Activated CD4-positive, alpha-beta T cell treated with anti-CD3 and anti-CD28 coated beads for 48 hours (primary cell): ENCODE measurements around the gene FFAR3.

Source experiments
- DNase-seq: peaks from one replicate; pipeline ENCODE4 v3.0.0-alpha.2; 2020

The FFAR3 gene

DNA sequence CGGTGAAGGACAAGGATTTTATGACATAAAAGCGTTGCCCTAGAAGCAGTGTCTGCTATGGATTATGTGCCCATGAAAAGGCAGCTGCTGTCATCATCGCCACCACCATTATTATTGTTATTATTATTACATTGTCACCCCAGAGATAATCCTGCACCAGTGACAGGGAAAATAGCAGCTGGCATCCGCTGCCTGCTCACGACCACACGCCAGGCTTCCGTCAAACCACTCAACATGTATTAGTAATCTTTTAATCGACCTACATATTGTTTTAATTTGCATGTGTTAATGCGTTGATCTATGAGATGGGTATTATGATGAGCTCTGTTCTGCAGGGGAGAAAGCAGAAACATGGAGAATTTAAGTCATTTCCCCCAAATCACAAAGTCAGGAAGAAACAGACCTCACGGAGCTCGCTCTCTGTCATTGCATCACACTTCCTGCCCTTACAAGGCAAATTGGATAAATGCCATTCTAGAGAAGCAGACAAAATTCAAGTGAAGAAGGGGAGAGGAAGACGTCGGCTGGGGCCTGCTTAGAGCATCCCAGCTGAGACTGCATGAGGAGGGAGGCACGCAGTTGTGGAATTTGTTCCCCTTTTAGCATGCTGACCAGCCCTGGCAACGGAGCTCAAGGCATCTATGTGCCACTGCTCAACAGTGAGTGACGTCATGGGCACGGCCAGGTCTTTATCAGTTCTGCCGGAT is at the start of gene FFAR3:
TSS of gene FFAR3 (plus strand) at position 594 of the 707 bp plus-strand sequence. CDS start 431 bp downstream, outside the sequence.
- no peak for DNase-seq

GRCh38 chr19:35308910-35309309 is 49.4 kb upstream of the FFAR3 start:
- no peak for DNase-seq

DNA sequence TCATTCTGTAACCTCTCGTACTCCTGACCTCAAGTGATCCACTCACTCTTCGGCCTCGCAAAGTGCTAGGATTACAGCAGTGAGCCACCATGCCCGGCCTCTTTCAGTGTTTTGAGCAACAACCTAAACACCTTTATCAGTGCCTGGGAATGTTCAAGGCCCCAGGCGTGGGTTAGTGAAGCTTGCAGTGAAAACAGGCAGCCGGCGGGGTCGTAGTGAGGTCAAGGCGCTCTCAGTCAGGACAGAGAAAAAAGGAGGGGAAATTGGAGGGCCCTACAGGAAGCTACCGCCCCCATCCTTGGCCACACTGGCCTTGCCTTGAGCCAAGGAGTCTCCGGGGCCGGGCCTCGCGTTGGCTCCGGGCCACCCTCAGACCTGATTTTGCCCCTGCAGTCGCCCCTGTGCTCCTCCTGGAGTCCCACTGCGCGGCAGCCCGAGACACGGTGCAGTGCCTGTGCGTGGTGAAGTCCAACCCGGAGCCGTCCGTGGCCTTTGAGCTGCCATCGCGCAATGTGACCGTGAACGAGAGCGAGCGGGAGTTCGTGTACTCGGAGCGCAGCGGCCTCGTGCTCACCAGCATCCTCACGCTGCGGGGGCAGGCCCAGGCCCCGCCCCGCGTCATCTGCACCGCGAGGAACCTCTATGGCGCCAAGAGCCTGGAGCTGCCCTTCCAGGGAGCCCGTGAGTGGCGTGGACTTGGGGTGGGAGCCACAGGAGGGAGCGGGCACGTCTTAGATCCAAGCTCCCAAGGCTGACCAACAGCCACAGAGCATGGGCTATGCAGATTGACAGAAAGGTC is 48.6 kb upstream of the FFAR3 start:
- DNase-seq: no peak

GRCh38 chr19:35310331-35310730 is 47.9 kb upstream of the FFAR3 start:
- no peak for DNase-seq

DNA sequence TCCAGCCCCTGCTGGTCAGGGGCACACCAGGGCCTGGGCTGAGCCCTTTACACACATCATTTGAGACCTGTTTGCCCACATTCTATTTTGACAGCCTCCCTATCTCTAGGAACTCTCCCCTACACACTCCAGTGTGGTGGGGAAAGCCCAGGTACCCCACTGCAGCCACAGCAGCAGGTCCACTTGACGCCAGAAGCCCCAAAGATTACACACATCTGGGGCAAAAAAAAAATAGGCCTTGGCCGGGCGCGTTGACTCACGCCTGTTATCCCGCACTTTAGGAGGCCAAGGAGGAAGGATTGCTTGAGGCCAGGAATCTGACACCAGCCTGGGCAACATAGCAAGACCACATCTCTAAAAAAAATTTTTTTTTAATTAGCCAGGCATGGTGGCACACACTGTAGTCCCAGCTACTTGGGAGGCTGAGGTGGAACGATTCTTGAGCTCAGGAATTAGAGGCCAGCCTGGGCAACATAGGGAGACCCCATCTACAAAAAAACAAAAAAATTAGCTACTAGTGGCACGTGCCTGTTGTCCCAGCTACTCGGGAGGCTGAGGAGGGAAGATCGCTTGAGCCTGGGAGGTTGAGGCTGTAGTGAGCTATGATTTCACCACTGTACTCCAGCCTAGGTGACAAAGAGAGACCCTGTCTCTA is 47.3 kb upstream of the FFAR3 start:
- DNase-seq: no peak

DNA sequence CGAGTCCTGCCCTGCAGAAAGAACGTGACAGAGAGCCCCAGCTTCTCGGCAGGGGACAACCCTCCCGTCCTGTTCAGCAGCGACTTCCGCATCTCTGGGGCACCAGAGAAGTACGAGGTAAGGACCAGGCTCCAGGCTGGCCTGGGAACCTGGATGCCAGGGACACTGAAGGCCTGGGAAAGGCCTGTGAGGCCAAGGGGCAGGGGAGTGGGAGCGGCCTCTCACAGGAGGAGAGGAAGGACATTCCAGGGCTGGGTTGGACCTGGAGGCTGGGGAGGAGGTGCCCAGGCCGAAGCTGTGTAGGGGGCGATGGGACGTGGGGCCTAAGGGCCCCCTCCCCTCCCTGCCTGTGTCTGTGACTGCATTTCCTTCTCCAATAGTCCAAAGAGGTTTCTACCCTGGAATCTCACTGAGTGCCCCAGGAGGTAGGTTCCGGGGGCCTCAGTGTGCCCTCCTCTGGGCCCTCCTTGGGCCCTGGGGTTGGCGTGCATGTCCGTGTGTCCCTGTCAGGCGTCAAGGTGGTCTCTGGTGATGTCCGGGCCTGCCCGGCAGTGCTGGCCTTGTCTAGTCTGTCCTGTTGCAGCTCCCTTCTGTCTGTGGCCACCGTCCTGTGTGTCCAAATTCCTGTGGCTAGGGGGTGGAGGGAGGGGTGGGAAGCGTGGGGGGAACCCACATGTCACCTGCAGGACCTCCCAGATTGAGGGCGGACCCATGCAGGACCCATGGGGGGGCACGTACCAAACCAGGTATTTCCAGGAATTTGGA is 46.2 kb upstream of the FFAR3 start:
- DNase-seq: no peak

DNA sequence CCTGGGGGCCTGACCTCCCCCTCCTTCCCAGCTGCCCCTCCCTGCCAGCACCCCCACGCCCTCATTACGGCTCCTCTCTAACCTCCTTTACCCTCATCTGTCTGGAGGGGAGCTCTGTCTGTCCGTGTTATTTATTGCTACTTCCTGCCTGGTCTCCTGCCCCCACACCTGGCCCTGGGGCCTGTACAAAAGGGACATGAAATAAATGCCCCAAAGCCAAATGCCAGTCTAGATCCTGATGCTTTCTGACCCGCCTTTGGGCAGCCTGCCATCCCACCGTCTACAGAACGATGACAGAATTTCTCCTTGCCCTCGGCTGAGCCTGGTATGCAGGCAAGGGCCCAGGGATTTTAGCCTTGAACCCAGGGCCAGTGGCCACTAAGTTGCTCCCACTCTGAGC is 44.7 kb upstream of the FFAR3 start:
- DNase-seq: no peak

- no peak for DNase-seq
These were observed 44.2 kb upstream of the FFAR3 start for GRCh38 chr19:35314031-35314430.

DNA sequence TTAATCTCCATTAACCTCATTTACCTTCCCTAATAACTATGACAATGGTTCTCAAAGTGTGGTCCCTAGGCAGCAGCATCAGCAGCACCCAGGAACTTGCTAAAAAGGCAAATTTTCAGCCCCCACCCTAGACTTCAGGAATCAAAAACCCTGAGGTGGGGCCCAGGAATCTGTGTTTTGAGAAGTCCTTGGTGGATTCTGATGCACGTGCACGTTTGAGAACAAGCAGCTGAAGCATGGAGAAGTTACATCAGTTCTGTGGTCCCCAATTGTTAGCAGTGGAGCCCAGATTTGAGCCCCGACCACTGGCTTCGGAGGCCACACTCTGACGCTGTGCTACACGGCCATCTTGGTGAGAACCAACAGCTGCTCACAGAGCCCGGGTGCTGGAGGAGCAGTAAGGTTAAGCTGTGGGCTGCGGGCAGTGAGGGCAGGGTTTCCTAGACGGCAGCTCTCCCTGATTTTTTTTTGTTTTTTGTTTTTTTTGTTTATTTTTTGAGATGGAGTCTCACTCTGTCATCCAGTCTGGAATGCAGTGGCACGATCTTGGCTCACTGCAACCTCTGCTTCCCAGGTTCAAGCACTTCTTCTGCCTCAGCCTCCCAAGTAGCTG is 43.3 kb upstream of the FFAR3 start:
- no peak for DNase-seq

DNA sequence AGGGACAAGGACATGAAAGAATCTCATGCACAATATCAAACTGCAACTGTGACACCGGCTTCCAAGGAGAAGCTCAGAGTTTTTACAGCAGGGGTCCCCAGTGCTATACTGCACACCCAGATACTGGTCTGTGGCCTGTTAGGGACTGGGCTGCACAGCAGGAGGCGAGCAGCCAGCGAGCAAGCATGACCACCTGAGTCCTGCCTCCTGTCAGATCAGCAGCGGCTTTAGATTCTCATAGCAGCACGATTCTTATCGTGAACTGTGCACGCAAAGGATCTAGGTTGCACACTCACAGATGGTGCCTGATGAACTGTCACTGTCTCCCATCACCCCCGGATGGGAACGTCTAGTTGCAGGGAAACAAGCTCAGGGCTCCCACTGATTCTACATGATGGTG is 42.4 kb upstream of the FFAR3 start:
- DNase-seq: no peak

DNA sequence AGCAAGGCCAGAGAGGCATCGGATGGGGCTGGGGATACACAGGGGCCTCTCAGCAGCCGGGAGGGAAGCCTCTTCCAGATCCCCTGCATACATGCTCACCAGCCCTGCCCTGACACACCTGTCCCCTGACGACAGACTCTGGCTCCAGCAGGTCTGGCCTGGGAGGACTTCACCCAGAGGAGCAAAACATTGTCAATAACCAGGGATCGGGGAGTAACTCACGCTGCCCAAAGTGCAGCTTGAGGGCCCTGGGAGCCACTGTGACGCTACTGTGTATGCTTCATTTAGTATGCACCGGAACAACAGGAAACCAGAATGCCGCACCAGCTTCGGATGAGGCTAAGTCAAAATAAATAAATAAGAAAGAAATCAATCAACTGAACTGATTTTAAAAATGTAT is 41.7 kb upstream of the FFAR3 start:
- DNase-seq: no peak

- no peak for DNase-seq
These were observed 40.7 kb upstream of the FFAR3 start for GRCh38 chr19:35317464-35318043.

GRCh38 chr19:35318679-35319448 is 39.4 kb upstream of the FFAR3 start:
- DNase-seq: peak; percentile 30

- no peak for DNase-seq
These were observed 38.1 kb upstream of the FFAR3 start for GRCh38 chr19:35320065-35320713.

DNA sequence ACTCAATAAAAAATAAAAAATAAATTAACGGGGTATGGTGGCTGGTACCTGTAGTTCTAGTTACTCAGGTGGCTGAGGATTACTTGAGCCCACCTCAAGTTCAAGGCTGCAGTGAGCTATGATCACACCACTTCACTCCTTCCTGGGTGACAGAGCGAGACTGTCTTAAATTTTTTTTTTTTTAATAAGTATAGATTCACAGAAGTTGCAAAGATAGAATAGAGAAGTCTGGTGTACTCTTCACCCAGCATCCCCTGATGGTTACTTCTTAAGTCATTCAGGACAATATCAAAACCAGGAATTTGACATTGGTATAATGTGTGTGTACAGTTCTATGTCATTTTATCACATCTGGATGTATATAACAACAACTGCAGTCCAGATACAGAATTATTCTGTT is 37.0 kb upstream of the FFAR3 start:
- DNase-seq: no peak

GRCh38 chr19:35322014-35322413 is 36.2 kb upstream of the FFAR3 start:
- DNase-seq: no peak

GRCh38 chr19:35327642-35328041 is 30.6 kb upstream of the FFAR3 start:
- no peak for DNase-seq

DNA sequence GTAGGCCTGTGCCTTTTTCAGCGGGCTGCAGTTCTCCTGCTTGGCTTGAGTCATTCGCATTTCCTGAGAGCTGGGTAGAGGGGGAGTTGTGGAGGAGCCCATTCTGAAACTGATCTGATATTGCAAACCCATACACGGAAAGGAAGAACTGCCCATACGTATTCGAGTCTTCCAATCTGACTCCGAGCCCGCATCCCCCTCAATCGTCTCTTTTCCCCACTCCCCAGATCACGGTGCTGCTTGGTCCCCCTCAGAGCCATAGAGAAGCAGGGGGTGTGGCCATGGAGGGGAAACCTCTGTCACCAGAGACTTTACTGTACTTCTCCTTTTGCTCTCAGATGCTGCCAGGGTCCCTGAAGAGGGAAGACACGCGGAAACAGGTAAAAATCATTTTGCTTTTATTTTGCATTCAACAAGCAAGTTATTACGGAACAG is 29.4 kb upstream of the FFAR3 start, which contains the start of gene CD22:
TSS of gene CD22 (plus strand) at position 337 of the 435 bp plus-strand sequence. CDS start 2,854 bp downstream, outside the sequence.
- DNase-seq: no peak

DNA sequence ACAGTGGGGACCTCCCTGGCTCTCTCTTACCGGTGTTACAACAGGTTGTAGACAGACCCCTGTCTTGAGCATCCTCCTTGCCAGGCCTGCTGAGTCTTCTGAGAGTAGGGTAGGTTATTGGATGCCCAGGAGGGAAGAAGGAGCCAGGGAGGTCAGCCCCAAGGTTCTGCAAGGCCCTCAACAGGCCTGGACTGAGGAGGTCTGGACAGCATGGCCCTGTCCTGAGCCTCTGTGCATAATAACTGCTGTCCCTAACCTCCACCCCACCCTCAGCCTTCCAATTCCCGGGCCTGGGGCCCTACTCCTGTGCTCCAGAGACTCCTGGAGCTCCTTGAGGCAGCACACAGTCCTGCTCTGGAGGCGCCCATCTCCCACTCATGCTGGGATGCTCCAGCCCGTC is 28.9 kb upstream of the FFAR3 start:
- no peak for DNase-seq

DNA sequence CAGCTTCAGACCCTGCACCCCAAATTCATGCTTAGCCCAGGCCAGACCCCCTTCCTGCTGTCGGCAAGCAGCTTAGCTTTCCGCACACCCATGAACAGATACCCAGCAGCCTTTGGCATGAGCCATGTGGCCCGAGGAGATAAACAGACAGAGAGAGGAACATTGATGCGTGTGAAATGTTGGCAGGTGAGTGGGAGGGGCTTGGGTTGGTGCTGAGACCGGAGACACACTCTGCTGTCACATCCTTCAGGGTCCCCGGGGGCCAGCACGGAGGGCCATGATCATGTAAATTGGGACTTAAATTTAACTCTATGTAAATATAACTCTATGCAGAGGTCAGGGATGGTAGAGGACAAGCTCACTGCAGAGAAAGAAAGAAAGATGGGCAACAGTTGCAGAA is 27.8 kb upstream of the FFAR3 start:
- no peak for DNase-seq
